Astrocyte (in vitro differentiated cells and primary cell): ENCODE data around the gene PELI3.

ENCODE experiments used
- EZH2 ChIP-seq: IDR thresholded peaks from 2 replicates; pipeline ENCODE4 v1.6.1; 2012; ENCODE audit warnings: mild to moderate bottlenecking, low read length, inconsistent platforms; ENCODE audit not compliant: insufficient read depth
- TF ChIP-seq, protein P1 (sequence below): IDR thresholded peaks from 2 replicates; pipeline ENCODE4 v1.5.1; 2011; ENCODE audit warnings: low read depth, mild to moderate bottlenecking, inconsistent platforms, low read length, moderate library complexity; ENCODE audit not compliant: insufficient read depth

- TF ChIP-seq, protein P1, sequence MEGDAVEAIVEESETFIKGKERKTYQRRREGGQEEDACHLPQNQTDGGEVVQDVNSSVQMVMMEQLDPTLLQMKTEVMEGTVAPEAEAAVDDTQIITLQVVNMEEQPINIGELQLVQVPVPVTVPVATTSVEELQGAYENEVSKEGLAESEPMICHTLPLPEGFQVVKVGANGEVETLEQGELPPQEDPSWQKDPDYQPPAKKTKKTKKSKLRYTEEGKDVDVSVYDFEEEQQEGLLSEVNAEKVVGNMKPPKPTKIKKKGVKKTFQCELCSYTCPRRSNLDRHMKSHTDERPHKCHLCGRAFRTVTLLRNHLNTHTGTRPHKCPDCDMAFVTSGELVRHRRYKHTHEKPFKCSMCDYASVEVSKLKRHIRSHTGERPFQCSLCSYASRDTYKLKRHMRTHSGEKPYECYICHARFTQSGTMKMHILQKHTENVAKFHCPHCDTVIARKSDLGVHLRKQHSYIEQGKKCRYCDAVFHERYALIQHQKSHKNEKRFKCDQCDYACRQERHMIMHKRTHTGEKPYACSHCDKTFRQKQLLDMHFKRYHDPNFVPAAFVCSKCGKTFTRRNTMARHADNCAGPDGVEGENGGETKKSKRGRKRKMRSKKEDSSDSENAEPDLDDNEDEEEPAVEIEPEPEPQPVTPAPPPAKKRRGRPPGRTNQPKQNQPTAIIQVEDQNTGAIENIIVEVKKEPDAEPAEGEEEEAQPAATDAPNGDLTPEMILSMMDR: no peak
- TF ChIP-seq EZH2: no peak
Observed at GRCh38 chr11:66505276-66505816, 38.6 kb downstream of the PELI3 start.
